Measurements from ENCODE around the gene GPR150. TPM values are rescaled to one million over a fixed set of nuclear protein-coding genes. Genes with fewer than 3 reads are reported as not detected.

The GPR150 gene
- total RNA-seq, 3 donors from 2014 or later = 0.33 to 1.4 TPM; not detected in 1

GRCh38 chr5:95609711-95610110 is 10.2 kb upstream of the GPR150 start:
- no peaks in the 10 kb centered on the region for H3K9me3 ChIP-seq
- no peaks in the 10 kb centered on the region for H3K27me3 ChIP-seq
- no peak for DNase-seq (ENCODE audit: low spot score in 2 of 2)
- no peaks in the 10 kb centered on the region for H3K4me1 ChIP-seq
- H3K27ac ChIP-seq = no peak overlapping the region
- TF ChIP-seq CTCF (IDR thresholded peaks at IDR 0.05) = no peak
- TF ChIP-seq POLR2A (IDR thresholded peaks at IDR 0.05) = no peak
- TF ChIP-seq POLR2AphosphoS5 (IDR thresholded peaks at IDR 0.05) = no peak
- H3K4me3 ChIP-seq = no peak overlapping the region
- no peaks in the 10 kb centered on the region for H3K36me3 ChIP-seq
- intact Hi-C loops (cut with DNase I; ENCODE audit: low total_unique reads) = no loop called here

GRCh38 chr5:95610546-95610945 is 9.3 kb upstream of the GPR150 start:
- TF ChIP-seq POLR2A (IDR thresholded peaks at IDR 0.05) = no peak
- no peak for TF ChIP-seq POLR2AphosphoS5 (IDR thresholded peaks at IDR 0.05)
- no peak for TF ChIP-seq CTCF (IDR thresholded peaks at IDR 0.05)
- no peaks in the 10 kb centered on the region for H3K36me3 ChIP-seq
- H3K27me3 ChIP-seq = no peaks in the 10 kb centered on the region
- intact Hi-C loops (cut with DNase I; ENCODE audit: low total_unique reads) = no loop called here
- H3K4me1 ChIP-seq = no peaks in the 10 kb centered on the region
- no peak overlapping the region for H3K27ac ChIP-seq
- H3K4me3 ChIP-seq = no peak overlapping the region
- H3K9me3 ChIP-seq = no peaks in the 10 kb centered on the region
- DNase-seq (ENCODE audit: low spot score in 2 of 2) = no peak

GRCh38 chr5:95611396-95611795 is 8.5 kb upstream of the GPR150 start:
- H3K4me3 ChIP-seq = no peak overlapping the region
- H3K27ac ChIP-seq = no peak overlapping the region
- no peaks in the 10 kb centered on the region for H3K4me1 ChIP-seq
- intact Hi-C loops (cut with DNase I; ENCODE audit: low total_unique reads) = no loop called here
- H3K36me3 ChIP-seq = no peaks in the 10 kb centered on the region
- TF ChIP-seq CTCF (IDR thresholded peaks at IDR 0.05) = no peak
- TF ChIP-seq POLR2AphosphoS5 (IDR thresholded peaks at IDR 0.05) = no peak
- no peak for TF ChIP-seq POLR2A (IDR thresholded peaks at IDR 0.05)
- no peaks in the 10 kb centered on the region for H3K9me3 ChIP-seq
- H3K27me3 ChIP-seq = no peaks in the 10 kb centered on the region
- no peak for DNase-seq (ENCODE audit: low spot score in 2 of 2)

- Histone ChIP-seq H3K36me3 (no peaks in the 10 kb centered on the region), H3K27ac (no peak overlapping the region), H3K9me3 (no peaks in the 10 kb centered on the region), H3K4me3 (no peak overlapping the region), H3K4me1 (no peaks in the 10 kb centered on the region), H3K27me3 (no peaks in the 10 kb centered on the region)
- intact Hi-C loops (cut with DNase I; ENCODE audit: low total_unique reads) = no loop called here
- TF ChIP-seq POLR2AphosphoS5 (IDR thresholded peaks at IDR 0.05) = no peak
- TF ChIP-seq CTCF (IDR thresholded peaks at IDR 0.05) = no peak
- no peak for TF ChIP-seq POLR2A (IDR thresholded peaks at IDR 0.05)
- DNase-seq (ENCODE audit: low spot score in 2 of 2) = no peak
Observed at GRCh38 chr5:95613514-95613913, 6.4 kb upstream of the GPR150 start.

GRCh38 chr5:95615164-95615467 is 4.8 kb upstream of the GPR150 start:
- TF ChIP-seq CTCF (IDR thresholded peaks at IDR 0.05) (no peak), POLR2A (IDR thresholded peaks at IDR 0.05) (no peak), POLR2AphosphoS5 (IDR thresholded peaks at IDR 0.05) (no peak)
- H3K36me3 ChIP-seq = no peaks in the 10 kb centered on the region
- intact Hi-C loops (cut with DNase I; ENCODE audit: low total_unique reads) = no loop called here
- DNase-seq (ENCODE audit: low spot score in 2 of 2) = no peak
- no peaks in the 10 kb centered on the region for H3K9me3 ChIP-seq
- H3K27ac ChIP-seq = no peak overlapping the region
- H3K27me3 ChIP-seq = no peaks in the 10 kb centered on the region
- peaks cover 0 to 2% of the 10 kb centered on the region in 2 donors for H3K4me1 ChIP-seq
- H3K4me3 ChIP-seq = no peak overlapping the region
